NCI-H2227 (cell line): ENCODE data around the gene S100A9.
"Not testable (repeated sequence)": the region's sequence is repeated elsewhere in the genome, so short reads cannot be mapped to it uniquely, and the experiment has no call there.

ENCODE experiments used
- DNase-seq: peaks from one replicate; lab custom pipeline; 2025; ENCODE audit not compliant: unreplicated experiment; lab: John Stamatoyannopoulos, UW

Gene S100A9

DNA sequence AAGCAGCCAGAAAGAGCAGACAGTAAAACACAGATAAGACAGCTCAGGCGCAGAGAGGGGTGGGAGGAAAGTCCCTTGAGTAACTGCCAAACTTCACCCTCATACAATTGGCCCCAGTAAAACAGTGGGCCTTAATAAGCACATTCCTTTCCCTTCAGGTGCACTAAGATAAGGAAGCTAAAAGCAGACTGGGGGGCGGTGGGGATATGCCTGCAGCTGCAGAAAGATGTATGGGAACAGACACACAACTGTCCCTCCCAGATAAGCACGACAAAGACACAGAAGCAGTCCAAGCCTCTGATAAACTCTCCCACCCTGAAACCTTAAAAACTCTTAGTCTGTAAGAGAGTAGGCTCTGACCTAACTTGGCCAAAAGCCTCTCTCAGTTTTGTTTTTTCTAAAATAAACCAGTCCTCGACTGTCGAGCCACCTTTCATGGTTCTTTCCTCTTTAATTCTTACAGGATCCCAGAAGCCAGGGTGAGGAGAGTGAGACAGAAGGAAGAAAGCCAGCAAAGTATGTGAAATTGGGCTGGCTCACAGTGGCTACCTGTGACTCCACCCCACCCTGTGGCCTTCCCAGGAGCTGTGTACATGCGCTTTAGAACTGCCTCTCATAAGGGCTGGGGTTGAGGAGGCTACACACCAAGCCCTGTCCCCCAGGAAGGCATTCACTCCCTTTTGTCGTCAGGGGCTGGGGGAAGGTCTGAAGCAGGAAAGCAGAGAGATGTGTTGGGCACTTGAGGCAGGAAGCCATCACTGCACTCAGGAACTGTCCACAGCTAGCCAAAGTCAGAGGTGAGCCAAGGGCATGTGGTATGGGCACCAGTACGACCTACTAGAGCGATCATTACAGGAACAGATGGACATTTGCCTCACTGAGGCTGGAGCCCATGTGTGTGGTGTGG lies 13.6 kb upstream of the S100A9 start:
- DNase-seq = no peak

DNA sequence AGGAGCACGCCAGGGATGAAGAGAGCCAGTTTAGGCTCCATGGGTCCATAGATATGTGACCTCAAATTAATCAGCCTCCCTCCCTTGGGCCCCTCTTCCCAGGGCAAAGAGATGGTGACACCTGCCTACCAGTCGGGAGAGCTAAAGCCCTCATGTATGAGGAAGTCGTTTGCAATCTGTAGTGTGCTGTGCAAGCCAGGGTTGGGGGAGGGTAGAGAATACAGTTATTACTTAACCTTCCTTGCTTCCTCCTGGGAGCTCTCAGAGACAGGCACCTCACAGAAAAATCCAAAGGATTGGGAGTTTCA lies 13.0 kb upstream of the S100A9 start:
- no peak for DNase-seq

DNA sequence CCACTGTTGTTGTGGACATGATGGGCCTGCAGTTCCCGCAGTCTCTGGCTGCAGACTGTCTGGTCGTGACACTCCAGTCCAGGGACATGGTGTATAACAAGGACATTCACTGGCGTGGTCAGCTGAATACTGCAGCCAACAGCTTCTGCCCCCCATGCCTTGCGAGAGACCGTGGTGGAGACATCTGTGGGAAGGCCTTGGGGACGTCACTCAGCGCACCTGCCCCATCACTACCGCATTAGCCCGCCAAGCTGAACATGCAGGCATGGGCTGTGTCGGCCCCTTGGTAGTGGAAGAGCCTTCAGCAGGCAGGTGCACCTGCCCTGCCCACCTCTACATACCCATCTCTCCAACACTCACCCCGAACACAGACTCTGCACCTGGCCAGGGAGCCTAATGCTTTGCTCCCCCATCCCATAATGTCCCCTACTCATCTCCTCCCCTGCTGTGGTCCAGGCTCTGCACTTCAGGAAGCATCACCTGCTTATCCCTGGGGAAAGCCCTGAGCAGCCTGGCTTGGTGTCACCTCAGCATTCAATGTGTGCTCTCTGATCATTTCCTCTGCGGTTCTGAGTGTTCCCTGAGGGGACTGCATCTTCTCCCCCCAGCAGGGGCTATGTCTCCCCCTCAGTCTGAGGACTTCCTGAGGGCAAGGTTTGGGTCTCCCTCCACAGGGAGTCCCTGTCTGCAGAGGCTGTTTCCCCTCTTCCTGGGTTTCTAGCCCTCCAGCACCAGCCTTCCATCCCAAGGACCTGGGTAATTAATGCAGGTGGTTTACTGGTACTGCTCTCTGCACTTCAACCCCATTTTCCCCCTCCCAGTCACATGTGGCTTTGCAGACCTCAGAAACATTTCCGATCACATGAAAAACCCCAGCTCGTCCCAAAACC lies 12.2 kb upstream of the S100A9 start:
- DNase-seq = no peak

DNA sequence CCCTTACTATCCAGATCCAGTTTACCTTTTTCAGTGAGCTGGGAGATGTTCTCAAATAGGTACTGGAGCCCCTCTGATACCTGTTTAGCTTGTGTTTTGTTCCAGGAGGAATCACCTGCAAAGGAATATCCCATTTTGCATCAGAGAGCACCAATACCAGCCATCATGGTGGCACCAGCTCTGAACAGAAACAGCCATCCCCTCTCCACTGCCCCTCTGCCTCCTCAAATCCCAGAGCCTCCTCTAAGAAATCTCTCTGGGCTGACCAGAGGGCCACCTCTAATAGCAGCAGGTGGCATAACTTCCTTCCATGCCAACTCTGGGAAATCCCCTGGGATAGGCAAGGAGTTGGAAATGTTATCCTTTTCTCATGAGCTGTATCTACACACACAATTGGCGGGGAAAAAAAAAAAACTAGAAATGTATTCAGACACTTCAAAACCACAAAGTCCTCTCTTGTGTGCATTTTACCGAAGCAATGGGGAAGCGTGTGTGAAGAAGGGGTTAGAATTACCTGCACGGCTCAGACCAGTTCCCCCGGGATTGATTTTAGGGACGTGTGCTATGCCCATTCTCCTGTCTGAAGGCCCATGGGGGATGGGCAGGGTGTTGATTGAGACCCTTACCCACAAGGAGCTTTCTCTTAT lies 11.5 kb upstream of the S100A9 start:
- DNase-seq = no peak

DNA sequence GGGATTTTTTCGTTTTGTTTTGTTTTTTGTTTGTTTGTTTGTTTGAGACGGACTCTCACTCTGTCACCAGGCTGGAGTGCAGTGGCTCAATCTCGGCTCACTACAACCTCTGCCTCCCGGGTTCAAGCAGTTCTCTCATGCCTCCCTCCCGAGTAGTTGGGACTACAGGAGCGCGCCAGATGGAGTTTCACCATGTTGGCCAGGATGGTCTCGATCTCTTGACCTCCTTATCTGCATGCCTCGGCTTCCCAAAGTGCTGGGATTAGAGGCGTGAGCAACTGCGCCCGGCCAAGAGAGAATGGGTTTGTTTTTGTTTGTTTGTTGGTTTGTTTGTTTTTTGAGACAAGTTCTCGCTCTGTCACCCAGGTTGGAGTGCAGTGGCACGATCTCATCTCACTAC lies 10.6 kb upstream of the S100A9 start:
- not testable (repeated sequence) for DNase-seq

DNA sequence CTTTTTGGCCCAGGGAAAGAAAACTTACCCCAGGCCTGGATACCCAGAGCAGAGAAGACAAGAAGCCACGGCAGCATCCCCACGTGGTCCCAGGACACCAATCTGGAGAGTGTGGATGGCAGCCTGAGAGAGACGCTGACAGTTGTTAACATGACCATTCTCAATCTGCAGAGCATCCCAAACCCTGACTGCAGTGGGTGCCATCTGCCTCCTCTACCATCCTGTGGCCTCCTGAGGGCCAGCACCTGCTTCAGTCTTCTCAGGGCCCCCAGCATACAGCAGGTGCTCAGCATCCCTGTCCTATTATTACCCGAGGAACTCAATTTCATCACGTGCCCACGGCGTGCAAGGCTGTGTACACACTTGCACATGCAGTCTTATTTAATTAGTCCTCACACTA lies 9.8 kb upstream of the S100A9 start:
- DNase-seq = no peak

DNA sequence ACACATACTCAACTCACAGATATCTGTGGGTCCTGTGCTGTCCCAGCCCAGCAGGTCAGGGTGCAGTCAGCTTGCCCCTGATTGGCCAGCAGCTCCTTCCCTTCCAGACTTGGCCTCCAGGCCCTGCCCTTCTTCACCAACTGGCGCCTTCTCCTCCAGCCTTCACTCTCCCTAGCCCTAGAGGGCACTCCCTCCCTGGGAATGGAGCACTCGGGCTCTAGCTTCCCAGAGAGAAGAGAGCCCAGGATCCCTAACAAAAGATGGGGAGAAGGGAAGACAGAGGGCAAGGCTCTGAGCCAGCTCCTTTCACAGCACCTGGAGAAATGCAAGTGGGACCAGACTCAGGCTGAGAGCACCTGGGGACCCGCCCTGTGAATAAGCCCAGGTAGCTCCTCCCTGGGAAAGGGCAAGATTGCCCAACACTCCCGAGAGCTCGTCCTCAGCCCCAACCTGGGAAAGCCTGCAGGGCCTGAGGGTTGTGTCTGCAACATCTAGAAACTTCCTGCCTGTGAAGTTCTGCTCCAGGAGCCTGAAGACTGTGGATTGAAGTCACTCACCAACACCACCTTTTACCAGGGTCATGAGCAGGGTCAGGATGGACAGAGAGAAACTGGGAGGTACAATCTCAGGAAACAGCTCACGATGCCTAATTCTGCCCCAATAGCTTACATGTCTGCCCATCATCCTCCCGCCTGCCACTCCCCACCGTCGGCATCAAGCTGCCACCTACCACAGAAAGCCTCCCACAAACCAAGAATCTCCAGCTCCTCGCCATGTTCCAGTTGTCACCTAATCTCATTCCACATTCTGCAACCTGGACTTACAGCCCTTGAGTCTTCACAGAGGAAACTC lies 8.9 kb upstream of the S100A9 start, which contains the start of gene PGLYRP4:
Gene PGLYRP4, minus strand, starts transcription at position 331 of the 852 bp plus-strand sequence. CDS start 909 bp downstream, outside the sequence.
- DNase-seq = no peak

DNA sequence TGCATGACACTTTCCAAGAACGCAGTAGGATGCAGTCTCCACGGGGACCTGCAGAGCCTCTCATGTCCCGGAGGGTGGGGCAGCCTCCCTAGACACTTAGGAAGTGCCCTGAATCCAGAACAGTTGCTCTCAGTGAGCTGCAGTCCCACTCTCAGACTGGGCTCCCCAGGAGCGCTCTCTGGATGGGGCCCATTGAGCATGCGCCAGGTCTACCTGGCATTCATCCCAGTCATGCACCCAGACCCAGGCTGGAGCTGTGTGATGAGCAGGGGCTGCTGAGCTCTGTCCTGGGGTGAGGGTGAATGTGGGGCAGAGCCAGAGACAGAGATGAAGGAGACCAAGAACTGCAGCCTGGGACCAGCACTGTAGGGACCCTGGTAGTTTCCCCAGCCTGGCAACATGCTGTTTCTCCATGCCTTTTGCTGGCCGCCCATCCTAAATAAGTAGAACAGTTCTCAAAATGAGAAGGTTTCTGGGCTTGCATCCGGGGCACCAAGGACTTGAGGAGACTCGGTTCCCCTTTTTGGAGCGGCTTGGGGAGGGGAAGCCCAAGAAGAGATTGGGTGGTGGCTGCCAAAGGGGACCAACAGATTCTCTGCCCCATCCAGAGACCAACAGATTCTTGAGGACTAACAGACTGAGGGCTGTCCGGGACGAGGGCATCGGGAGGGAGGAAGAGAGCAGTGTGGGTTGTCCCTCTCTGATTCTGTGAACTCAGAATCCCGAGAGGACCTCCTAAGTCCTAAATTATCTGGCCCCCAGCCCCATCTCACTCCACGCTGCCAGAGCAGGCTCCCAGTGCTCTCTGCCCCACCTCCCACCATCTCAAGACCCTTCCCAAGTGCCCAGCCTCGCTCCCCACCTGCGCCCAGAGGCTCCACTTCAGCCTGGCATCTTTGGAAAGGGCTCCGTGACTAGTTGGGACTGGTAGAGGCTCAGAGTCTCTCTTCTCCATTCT lies 8.0 kb upstream of the S100A9 start:
- DNase-seq = no peak

DNA sequence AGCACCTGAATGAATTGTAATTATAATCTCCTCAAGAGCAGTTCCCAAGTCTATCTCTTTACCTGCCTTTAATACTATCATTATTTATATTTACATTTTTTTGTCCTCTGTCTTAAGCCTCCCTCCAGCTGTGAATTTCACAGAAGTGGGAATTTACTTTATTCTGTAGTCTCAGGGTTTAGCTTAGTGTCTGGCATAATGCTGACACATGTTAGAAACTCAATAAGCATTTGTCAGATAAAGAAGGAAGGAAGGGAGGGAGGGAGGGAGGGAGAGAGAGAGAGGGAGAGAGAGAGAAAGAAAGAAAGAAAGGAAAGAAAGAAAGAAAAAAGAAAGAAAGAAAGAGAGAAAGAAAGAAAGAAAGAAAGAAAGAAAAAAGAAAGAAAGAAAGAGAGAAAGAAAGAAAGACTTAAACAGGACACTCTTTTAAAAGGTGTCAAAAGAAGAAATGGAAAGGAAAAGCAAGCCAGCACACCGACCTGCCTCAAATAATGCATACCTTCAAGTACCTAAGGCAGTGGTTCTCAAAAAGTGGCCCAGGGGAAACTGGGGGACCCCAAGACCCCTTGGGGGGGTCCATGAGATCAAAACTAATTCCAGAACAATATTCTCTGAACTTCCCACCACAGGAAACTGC lies 7.2 kb upstream of the S100A9 start:
- DNase-seq = no peak

DNA sequence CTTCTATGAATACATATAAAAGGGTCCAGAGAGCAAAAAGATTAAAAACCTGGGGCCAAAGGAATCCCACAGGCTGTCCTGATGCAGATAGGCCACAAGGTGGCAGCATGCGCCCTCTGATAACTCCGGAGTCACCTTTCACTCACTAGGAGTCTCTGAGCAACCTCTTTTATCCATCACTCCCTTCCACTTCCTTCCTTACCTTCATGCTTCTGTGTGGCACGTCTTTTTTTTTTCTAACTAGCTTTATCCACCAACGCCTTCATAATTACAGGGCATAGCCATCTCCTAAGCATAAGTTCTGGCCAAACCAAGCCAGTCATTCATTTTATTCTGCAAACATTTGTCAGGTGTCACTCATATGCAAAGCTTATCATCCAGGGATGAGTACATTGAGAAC lies 5.1 kb upstream of the S100A9 start:
- peak; percentile 79 for DNase-seq

DNA sequence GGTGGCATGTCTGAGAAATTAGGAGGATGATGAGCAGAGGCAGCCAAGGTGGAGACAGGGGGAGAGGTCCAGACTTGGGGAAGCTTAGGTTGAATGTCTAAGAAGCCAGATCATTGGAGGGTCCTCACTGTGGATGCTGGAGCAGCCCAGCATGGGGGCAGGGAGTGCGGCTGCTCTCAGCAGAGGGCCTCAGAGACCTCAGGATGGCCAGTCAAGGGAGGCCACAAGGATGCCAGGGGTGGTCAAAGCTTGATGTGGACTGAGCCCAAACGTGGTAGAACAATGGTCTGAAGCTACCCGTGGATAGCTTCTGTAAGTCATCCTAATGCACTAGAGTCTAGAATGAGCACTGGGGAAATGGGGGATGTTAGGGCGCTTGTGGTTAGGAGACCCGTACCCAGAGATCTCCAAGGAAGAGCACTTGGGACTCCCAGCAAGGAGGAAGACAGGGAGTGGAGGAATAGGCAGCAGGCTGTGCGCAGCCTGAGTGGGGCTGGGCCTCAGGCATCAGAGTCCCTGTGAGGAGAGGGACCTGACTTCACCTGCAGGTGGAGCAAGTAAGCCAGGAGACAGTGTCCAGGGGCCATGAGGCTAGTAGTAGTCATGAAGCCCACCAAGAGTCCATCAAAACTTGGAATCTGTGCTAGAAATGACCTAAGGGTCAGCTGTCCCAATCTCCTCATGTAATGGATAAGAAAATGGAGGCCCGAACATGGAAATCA lies 4.3 kb upstream of the S100A9 start:
- peak; percentile 29 for DNase-seq

DNA sequence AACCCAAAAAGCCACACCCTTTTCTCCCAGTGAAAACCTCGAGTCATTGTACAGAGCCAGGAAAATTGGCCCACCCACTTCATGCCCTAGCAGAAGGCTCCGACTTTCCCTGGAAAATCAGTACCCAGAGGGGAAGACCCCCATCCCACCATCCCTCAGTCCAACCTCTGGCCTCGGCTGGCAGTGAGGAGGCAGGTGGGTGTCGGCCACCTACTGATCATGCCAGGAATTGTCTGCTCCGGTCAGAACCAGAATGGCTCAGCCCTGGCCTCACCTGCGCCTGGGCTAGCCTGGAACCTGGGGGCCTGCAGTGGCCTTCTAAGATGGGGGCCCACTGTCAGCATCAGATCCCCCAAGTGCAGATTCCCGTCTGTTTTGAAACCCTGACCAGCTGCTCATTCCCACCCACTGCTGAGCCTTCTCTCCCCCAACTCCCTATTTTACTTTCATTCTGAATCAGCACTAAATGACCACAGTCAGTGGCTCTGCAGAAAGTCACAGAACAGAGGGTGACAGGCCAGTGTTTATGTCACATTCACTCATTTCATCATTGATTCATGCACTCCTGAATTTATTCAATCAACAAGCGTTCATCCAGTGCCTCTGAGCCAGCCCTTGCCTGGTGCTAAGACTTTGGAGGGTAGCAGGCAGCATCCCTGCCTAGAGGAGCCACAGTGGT lies 3.0 kb upstream of the S100A9 start:
- DNase-seq = no peak

DNA sequence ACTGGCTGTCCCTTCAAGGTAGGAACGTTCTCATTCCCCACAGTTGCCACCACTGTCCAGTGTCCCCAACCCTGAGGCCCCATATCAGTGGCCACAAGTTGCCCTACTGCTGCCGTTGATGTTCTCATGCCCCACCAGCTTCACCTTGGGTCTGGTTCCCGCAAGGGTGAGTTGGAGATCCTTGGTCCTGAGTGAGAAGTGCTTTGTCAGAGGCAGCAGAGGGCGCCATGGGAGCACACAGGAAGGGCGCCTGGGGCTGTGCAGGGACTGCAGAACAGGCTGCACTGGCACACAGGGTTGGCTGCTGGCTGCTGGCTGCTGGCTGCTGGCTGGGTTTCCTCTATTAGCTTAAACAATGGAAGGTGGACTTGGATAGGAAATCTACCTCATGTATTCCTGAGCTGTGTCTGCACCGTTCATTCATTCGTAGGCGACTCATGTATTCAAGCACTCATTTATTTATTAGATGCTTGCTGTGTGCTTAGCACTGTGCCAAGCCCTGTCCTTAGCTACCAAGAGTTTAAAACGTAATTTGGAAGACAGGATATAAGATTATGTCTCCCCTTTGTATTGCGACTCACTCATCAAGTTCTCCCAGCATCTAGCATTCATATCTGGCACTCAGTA lies 2.1 kb upstream of the S100A9 start:
- peak; percentile 27 for DNase-seq

DNA sequence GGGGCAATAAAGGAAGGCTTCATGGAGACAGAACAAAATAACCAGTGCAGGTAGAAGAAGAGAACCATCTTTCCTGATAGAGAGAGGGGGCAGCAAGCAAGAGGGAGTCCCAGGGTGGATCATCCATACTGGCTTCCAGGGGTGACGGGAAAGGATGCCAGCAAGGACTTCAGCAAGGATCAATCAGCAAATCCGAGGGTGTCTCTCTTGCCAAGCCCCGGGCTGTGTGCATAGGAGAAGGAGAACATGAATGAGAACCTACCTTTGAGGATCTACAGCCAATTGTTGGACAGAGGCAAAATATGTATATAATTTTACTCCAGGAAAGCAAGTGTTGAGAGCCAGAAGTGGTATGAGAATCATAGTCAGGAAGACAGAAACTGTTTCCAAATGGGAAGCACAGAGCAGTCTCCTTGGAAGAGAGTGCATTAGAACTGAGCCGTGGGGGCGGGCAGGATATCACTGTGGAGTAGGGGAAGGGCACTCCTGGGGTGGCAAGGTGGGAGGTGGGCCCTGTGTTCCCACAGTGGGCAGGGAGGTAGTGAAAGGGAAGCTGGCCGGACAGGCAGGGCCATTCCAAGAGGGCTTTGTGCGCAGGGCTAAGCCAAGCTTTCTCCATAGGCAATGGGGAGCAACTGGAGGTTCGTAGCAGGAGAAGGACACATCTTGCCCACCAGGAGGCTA lies 1.1 kb upstream of the S100A9 start:
- DNase-seq = no peak

DNA sequence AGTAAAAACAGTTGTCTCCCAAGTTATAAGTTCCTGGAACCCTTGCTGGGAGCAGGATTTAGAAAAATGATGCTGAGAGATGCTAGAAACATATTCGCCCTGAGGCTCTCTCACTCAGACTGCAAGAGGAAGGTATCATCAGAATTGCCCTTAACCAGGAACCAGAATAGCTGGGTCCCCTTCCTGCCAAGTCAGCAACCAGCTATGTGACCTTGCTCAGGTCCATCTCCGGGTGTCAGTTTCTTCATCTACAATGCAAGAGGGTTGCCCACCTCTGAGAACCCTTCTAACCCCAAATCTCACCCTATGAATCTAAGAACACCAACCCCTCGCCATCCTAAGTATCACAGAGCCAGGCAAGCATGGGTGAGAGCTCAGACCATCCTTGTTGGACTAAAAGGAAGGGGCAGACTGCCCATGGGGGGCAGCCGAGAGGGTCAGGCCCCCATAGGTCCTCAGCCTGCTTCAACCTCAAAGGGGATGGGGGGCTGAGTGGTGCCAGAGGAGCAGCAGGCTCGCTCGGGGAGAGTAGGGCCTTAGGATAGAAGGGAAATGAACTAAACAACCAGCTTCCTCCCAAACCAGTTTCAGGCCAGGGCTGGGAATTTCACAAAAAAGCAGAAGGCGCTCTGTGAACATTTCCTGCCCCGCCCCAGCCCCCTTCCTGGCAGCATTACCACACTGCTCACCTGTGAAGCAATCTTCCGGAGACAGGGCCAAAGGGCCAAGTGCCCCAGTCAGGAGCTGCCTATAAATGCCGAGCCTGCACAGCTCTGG lies 390 bp upstream of the S100A9 start:
- no peak for DNase-seq

DNA sequence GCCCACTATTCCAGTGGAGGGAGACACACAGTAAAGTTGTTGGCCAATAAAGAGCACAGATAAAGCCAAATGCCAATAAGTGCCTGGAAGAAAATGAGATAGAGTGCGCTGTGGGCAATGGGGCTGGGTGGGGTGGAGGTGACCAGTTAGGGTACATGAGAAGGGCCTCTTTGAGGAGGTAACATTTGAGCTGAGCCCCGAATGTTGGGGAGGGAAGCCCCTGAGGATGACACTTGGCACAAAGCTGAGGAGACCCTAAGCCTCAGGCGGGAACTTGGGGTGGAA lies 979 bp downstream of the S100A9 start:
- DNase-seq = no peak
